ENCODE measurements around the gene LRRC61.

LRRC61 gene

GRCh38 chr7:150343225-150343624 is 20.1 kb downstream of the LRRC61 start:
- Histone ChIP-seq H3K36me3 (ENCODE audit: low read length) (no peaks in the 10 kb centered on the region), H3F3A (ENCODE audit: insufficient read depth) (no peaks in the 10 kb centered on the region), H2AFZ (ENCODE audit: low read depth, low read length, severe bottlenecking) (no peak overlapping the region), H3K4me2 (ENCODE audit: low read depth, low read length, poor library complexity, severe bottlenecking) (no peak overlapping the region), H3K9ac (ENCODE audit: low read length) (no peak overlapping the region), H3K9me3 (ENCODE audit: insufficient read depth, low read length) (no peaks in the 10 kb centered on the region), H3K79me2 (ENCODE audit: insufficient read depth, low read length) (no peaks in the 10 kb centered on the region), H3K4me3 (ENCODE audit: insufficient read depth, low read length, poor library complexity, severe bottlenecking) (no peak overlapping the region), H3K27ac (ENCODE audit: low read depth, low read length) (no peak overlapping the region), H4K20me1 (ENCODE audit: low read depth, low read length) (no peaks in the 10 kb centered on the region), H3K27me3 (ENCODE audit: low read length) (no peaks in the 10 kb centered on the region), H3K9me2 (replicated peaks; ENCODE audit: insufficient read depth, low read length) (no peaks in the 10 kb centered on the region)
- no peak for TF ChIP-seq EZH2phosphoT487 (conservative IDR thresholded peaks at IDR 0.05; ENCODE audit: low read length)
- TF ChIP-seq, protein P1, sequence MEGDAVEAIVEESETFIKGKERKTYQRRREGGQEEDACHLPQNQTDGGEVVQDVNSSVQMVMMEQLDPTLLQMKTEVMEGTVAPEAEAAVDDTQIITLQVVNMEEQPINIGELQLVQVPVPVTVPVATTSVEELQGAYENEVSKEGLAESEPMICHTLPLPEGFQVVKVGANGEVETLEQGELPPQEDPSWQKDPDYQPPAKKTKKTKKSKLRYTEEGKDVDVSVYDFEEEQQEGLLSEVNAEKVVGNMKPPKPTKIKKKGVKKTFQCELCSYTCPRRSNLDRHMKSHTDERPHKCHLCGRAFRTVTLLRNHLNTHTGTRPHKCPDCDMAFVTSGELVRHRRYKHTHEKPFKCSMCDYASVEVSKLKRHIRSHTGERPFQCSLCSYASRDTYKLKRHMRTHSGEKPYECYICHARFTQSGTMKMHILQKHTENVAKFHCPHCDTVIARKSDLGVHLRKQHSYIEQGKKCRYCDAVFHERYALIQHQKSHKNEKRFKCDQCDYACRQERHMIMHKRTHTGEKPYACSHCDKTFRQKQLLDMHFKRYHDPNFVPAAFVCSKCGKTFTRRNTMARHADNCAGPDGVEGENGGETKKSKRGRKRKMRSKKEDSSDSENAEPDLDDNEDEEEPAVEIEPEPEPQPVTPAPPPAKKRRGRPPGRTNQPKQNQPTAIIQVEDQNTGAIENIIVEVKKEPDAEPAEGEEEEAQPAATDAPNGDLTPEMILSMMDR (IDR thresholded peaks at IDR 0.05; ENCODE audit: insufficient read depth, low read length, poor library complexity, severe bottlenecking): no peak

- no peak for TF ChIP-seq EZH2phosphoT487 (conservative IDR thresholded peaks at IDR 0.05; ENCODE audit: low read length)
- TF ChIP-seq, protein P1 (IDR thresholded peaks at IDR 0.05; ENCODE audit: insufficient read depth, low read length, poor library complexity, severe bottlenecking): no peak
- H3K27me3 ChIP-seq (ENCODE audit: low read length): no peaks in the 10 kb centered on the region
- H3F3A ChIP-seq (ENCODE audit: insufficient read depth): no peaks in the 10 kb centered on the region
- H3K9ac ChIP-seq (ENCODE audit: low read length): no peak overlapping the region
- H3K36me3 ChIP-seq (ENCODE audit: low read length): no peaks in the 10 kb centered on the region
- no peaks in the 10 kb centered on the region for H3K9me3 ChIP-seq (ENCODE audit: insufficient read depth, low read length)
- H3K27ac ChIP-seq (ENCODE audit: low read depth, low read length): no peak overlapping the region
- no peaks in the 10 kb centered on the region for H3K9me2 ChIP-seq (replicated peaks; ENCODE audit: insufficient read depth, low read length)
- no peaks in the 10 kb centered on the region for H4K20me1 ChIP-seq (ENCODE audit: low read depth, low read length)
- H3K4me3 ChIP-seq (ENCODE audit: insufficient read depth, low read length, poor library complexity, severe bottlenecking): no peak overlapping the region
- no peak overlapping the region for H2AFZ ChIP-seq (ENCODE audit: low read depth, low read length, severe bottlenecking)
- H3K4me2 ChIP-seq (ENCODE audit: low read depth, low read length, poor library complexity, severe bottlenecking): no peak overlapping the region
- no peaks in the 10 kb centered on the region for H3K79me2 ChIP-seq (ENCODE audit: insufficient read depth, low read length)
Observed at GRCh38 chr7:150344299-150344698, 21.1 kb downstream of the LRRC61 start.

DNA sequence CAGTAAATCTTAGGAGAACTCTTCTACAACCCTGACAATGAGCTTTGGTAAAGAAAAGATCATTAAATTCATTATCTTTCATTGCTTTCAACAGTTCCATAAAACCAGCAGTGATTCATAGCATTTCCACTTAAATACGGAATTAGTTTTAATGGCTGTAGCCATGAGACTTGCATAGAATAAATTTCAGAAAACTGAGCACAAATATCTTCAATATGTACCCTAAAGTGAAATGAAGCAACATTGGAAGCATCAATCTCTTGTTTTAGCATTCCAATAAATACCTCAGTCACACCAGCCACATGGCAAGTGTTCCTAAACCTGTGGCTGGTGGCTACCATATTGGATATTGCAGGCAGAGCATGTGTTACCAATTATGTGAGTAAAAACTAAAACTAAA is 21.9 kb downstream of the LRRC61 start:
- no peaks in the 10 kb centered on the region for H3K79me2 ChIP-seq (ENCODE audit: insufficient read depth, low read length)

More for the DNA sequence above, 21.9 kb downstream of the LRRC61 start:
- Histone ChIP-seq H3K9ac (ENCODE audit: low read length) (no peak overlapping the region), H3K4me3 (ENCODE audit: insufficient read depth, low read length, poor library complexity, severe bottlenecking) (no peak overlapping the region), H3K4me2 (ENCODE audit: low read depth, low read length, poor library complexity, severe bottlenecking) (no peak overlapping the region), H3K27me3 (ENCODE audit: low read length) (no peaks in the 10 kb centered on the region), H4K20me1 (ENCODE audit: low read depth, low read length) (no peaks in the 10 kb centered on the region), H3K9me2 (replicated peaks; ENCODE audit: insufficient read depth, low read length) (no peaks in the 10 kb centered on the region), H3F3A (ENCODE audit: insufficient read depth) (no peaks in the 10 kb centered on the region), H3K36me3 (ENCODE audit: low read length) (no peaks in the 10 kb centered on the region), H3K27ac (ENCODE audit: low read depth, low read length) (no peak overlapping the region), H3K9me3 (ENCODE audit: insufficient read depth, low read length) (no peaks in the 10 kb centered on the region), H2AFZ (ENCODE audit: low read depth, low read length, severe bottlenecking) (no peak overlapping the region)
- no peak for TF ChIP-seq EZH2phosphoT487 (conservative IDR thresholded peaks at IDR 0.05; ENCODE audit: low read length)
- TF ChIP-seq, protein P1 (IDR thresholded peaks at IDR 0.05; ENCODE audit: insufficient read depth, low read length, poor library complexity, severe bottlenecking): no peak

Data from SU-DHL-6 (cell line).